GM10266 (cell line): ENCODE data around the gene SEMA3B.
A peak's percentile ranks its signal among the peaks of the same experiment; 100 is the strongest.

ENCODE experiments used
- DNase-seq: peaks from one replicate; pipeline ENCODE4 v3.0.0; 2012; ENCODE audit errors: extremely low spot score
- TF ChIP-seq, protein P1 (sequence below): IDR thresholded peaks from 2 replicates; pipeline ENCODE4 v1.5.1; 2012; ENCODE audit warnings: mild to moderate bottlenecking, low read depth; ENCODE audit not compliant: control insufficient read depth, insufficient read depth; ENCODE audit errors: missing control alignments

The SEMA3B gene

DNA sequence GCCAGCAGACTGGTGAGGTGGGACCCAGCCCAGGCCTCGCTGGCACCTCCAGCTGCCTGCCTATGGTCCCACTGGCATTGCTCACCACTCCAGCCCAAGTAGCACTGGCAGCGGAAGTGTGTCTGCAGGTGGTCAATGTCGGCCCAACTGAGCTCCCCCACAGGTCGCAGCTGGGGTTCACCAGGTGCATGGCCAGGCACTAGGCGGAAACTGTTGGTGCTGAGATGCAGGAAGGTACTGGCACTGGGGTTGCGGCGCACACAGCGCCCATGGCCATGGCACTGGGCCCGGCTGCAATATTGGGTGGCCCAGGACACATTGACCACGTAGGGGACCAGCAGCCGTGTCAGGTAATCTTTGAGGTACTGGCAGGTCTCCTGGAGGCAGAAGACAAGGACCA is 49.2 kb downstream of the SEMA3B start:
- TF ChIP-seq, protein P1, sequence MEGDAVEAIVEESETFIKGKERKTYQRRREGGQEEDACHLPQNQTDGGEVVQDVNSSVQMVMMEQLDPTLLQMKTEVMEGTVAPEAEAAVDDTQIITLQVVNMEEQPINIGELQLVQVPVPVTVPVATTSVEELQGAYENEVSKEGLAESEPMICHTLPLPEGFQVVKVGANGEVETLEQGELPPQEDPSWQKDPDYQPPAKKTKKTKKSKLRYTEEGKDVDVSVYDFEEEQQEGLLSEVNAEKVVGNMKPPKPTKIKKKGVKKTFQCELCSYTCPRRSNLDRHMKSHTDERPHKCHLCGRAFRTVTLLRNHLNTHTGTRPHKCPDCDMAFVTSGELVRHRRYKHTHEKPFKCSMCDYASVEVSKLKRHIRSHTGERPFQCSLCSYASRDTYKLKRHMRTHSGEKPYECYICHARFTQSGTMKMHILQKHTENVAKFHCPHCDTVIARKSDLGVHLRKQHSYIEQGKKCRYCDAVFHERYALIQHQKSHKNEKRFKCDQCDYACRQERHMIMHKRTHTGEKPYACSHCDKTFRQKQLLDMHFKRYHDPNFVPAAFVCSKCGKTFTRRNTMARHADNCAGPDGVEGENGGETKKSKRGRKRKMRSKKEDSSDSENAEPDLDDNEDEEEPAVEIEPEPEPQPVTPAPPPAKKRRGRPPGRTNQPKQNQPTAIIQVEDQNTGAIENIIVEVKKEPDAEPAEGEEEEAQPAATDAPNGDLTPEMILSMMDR, result no peak

DNA sequence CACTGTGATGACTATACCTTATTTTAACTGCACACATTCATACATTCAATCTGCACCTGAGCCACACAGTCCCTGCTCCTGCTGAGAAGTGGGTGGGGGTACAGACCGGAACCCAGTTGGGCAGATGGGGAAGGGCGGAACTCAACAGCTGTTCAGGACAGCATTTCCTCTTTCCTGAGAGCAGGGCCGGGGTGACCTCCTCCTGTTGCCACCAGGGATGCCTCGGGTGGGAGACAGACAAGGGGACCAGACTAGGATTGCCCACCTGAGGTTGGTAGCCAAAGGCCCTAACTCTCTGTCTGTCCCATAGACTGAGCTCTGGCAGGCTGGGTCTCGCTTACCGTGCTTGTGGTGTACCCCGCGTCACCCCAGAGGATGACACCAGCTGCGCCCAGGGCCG is 49.7 kb downstream of the SEMA3B start:
- DNase-seq, result no peak
- TF ChIP-seq, protein P1, result no peak

More for the DNA sequence above, 49.2 kb downstream of the SEMA3B start:
- no peak for DNase-seq

DNA sequence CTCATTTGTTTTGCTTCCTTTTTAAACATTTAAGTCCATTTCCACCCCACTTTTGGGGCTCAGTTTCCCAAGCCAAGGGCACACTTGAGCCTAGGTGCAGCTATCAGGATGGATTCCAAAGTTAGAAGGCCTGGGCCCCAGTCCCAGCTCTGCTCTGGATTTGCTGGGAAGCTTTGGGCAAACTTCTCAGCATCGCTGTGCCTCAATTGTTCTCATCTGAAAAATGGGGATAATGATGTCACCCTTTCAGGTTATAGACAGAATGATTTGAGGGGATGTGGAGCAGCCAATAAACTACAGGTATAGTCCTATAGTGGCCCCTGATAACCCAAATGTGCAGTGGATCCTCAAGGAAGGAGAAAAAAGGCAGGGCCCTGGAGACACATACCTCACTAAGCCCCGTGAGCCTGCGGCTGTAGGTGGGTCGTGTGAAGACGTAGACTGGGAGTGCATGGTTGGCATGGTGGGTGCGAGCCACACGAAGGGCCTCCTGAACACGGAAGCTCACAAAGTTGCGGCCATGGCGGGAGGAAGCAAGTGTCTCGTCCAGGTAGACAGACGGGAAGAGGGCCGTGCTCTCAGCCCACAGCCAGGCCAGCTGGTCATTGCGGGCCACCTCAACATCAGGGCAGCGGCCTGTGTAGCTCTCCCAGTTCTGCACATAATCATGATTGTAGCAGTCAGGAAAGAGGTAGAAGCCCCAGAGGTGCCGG is 50.4 kb downstream of the SEMA3B start:
- DNase-seq, result no peak
- TF ChIP-seq, protein P1, result no peak

DNA sequence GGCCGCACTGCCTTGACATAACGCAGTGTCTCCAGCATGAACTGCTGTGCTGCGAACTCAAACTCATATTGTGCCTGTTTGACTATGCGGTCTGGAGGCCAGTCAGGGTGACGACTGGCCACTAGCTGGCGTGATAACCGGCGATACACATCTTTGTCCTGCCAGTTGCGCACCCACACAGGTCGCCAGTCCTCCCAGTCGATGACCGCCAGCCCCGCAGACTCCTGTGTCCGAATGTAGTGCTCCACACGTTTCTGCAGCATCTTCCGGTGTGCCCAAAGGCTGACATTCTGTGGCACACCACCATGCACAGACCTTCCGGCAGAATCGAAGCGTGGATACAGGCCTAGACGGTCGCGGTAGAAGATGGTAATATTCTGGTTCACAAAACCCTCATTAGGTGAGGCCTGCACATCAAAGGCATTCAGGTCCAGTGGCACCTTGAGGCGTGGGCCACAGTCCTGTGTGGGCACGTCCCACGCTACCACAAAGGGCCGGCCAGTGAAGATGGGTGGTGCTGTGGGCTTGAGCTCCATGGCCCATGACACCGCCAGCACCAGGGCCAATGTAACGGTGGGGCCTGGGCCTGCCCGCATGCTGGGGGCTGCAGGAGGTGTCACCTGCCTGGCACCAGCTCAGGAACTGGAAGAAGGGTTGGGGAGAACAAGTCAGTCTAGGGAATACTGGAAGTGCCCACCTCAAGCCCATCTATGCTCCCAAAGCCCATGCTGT is 51.1 kb downstream of the SEMA3B start:
- no peak for DNase-seq

DNA sequence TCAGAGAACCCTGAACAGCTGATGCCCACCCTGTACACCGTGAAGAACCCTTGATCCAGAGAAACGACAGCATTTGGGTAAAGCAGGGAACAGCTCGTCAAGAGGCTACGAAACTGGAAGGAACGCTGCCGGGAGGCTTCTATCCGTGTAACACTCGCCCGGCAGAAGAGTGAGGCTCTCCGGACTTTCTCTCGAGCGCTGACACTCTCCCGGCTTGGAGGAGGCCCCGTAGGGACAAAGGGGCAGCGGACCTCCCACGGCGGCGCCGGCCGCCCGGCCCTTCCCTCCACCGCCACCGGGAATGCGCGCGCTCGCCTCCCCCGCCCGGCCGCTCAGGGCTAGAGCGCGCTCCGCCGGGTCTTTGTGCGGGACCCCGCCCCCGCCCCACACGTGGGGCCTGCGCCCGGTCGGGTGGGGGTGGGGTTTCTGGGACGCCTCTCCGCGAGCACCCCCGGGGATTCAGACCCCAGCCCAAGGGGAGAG is 51.9 kb downstream of the SEMA3B start:
- TF ChIP-seq, protein P1, result no peak
- DNase-seq, result peak; percentile 90

More for the DNA sequence above, 51.1 kb downstream of the SEMA3B start:
- TF ChIP-seq, protein P1, result no peak

DNA sequence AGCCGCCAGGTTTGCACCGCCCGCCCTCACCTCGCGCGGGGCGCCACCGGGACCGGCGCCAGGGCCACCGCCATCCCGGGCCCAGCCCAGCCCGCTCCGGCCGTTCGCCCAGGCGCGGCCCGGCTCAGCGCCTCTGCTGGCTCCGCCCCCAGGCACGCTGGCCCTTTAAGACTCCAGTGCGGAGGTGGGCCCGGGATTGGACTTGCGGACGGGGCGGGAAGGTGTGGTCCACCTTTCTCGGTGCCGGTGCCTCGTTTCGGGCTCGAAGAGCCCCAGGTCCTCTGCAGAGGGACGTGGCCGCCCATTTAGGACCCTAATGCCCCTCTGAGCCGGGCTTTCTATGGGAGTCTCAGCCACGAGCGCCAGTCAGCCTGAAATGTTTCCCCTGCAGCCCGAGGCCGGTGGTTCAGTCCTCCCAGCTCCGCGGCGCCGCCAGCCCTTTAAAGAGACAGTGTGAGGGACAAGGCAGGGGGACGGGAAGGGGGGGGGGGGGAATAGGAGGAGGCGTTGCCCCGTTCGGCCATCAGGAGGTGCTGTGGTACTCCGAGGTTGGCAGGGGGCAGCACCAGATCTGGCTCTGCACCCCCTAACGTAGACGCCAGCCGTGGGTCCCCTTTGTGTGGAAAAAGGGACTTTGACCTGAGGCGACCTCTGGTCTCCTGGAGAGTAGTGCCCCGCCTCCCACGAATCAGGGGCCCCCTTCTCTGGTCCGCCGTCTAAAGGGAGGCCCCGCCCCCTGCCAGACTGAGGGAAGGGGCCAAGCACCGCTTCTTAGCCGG is 52.6 kb downstream of the SEMA3B start:
- TF ChIP-seq, protein P1, result peak; percentile 51
- DNase-seq, result peak; percentile 94
